GM12872 (cell line): Measurements from ENCODE around the gene YY1.
A peak's percentile ranks its signal among the peaks of the same experiment; 100 is the strongest.

ENCODE experiments used
- TF ChIP-seq, protein P1 (sequence below): IDR thresholded peaks from 3 replicates; pipeline ENCODE4 v1.5.1; 2011; ENCODE audit warnings: low read depth, mild to moderate bottlenecking, low read length, moderate library complexity; ENCODE audit not compliant: insufficient read depth

Gene YY1

DNA sequence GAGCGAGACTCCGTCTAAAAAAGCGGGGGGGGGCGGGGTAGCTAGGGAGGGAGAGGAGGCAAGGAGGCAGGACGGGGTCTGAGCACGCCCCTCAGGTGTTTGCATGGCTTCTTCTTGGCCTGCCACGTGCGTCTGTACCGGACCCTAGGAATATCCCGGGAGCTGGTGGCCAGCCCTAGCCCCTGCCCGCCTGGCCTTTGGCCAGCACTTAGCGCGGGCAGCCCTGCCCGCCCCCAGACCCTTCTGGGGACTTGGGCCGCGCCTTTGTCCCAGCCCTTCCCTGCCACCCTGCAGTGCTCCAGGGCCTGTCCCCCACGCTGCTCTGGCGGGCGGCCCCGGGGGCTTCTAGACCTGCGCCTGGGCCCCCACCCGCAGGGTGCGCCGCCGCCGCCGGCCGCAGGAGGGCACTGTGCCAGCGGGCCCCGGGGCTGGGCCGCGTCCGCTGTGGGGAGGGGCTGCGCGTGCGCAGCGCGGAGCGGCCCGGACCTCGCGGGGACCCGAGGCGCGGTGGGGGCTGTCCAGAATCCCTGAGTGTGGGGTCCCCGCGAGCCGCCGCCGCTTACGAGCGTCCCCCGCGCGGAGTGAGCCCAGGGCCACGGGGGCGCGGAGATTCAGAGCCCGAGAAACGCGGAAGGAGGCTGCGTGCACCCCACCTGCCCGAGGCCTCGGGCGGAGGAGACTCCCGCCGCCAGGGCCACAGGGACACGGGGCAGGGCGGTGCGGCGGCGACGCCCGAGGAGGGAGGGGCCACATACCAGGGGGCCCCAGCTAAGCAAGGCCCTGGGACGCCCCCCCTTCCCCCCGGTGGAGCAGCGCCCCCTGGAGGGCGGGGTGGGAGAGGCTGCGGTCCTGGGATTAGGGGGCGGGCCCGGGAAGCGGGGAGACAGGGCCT is 46.3 kb downstream of the YY1 start:
- TF ChIP-seq, protein P1, sequence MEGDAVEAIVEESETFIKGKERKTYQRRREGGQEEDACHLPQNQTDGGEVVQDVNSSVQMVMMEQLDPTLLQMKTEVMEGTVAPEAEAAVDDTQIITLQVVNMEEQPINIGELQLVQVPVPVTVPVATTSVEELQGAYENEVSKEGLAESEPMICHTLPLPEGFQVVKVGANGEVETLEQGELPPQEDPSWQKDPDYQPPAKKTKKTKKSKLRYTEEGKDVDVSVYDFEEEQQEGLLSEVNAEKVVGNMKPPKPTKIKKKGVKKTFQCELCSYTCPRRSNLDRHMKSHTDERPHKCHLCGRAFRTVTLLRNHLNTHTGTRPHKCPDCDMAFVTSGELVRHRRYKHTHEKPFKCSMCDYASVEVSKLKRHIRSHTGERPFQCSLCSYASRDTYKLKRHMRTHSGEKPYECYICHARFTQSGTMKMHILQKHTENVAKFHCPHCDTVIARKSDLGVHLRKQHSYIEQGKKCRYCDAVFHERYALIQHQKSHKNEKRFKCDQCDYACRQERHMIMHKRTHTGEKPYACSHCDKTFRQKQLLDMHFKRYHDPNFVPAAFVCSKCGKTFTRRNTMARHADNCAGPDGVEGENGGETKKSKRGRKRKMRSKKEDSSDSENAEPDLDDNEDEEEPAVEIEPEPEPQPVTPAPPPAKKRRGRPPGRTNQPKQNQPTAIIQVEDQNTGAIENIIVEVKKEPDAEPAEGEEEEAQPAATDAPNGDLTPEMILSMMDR = peak; percentile 79

DNA sequence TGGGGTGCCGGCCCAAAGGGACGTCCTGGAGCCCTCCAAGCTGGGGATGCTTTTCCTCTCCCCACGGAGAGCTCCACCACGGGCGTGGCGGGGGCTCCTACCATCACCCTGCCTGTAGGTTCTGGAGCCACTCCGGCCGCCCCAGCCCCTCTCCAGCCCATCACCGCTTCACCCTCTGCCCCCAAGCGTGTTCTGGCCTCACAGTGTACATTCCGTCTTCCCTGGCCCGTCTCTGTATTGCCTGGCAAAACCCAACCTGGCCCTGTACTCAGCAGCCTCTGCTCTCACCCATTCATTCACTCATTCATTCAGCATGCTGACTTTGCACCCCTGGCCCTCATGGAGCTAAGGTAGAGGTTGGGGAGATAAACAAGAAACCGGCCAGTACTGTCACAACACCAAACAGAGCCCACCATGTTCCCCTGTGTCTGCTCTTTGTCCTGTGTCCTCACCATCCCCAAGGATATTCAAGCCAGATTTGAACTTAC is 47.0 kb downstream of the YY1 start:
- TF ChIP-seq, protein P1 = no peak

DNA sequence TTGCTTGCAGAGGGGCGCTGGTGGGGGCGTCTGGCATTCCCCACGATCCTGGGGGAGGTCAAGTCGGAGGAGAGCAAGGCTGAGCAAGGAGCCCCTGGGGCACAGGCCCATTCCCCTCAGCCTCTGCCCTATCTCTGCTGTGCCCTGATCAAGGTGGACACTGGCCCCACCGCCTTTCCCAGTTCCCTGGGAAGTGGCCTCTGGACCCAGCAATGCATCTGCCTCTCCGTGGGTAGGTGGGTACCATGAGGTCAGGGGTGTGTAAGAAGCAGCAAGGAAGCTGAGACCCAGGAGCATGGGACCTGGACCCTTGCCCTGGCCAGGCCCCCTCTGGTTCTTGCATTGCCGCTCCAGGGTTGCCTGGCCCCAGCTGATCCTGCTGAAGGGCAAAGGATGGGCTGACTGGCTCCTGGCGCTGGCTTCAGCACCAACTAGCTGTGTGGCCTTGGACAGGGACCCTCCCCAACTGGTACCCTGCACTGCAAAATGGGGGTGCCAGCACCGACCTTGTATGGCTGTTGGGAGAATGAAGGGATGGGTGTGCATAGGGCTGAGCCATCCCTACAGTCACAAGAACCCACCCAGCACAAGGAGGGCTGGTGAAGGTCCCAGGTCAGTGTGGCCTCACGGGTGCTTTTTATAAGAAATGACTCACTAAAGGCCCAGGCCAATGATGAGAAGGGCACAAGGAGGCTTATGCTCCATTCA is 47.7 kb downstream of the YY1 start:
- TF ChIP-seq, protein P1 = no peak

DNA sequence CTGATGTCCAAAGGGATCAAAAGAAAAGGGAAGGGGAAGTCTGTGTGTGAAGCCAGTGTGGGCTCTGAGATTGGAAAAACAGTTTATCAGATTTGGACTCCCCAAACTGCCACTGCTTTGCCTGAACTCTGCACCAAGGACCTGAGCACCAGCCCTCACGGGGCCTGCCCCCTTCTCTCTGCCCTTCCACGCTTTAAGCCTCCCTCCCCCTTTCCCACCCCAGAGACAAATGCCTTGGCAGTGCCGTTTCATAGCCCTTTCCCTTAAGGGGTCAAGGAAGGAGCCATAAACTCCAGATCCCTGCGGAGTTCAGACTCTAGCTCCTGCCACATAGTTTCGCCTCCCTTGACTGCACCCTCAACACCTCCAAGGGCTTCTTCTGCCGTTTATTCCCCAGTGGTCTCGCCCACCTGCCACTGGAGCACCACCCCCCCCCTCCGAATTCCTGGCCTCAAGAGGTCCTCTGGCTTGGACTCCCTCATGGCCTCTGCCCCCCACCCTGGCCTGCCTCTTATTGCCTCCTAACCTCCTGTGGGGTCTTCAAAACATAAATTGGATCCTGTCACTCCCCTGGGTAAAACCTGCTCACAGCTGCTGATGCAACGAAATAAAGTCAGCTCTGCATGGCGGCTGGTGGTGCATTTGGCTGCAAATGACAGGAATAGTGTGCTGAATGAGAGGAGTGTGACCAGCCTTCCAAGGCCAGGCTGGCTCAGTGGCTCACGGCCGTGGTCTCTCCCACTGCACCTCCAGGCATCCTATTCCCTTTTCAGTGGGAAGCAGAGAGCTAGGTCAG is 48.5 kb downstream of the YY1 start:
- TF ChIP-seq, protein P1 = no peak

DNA sequence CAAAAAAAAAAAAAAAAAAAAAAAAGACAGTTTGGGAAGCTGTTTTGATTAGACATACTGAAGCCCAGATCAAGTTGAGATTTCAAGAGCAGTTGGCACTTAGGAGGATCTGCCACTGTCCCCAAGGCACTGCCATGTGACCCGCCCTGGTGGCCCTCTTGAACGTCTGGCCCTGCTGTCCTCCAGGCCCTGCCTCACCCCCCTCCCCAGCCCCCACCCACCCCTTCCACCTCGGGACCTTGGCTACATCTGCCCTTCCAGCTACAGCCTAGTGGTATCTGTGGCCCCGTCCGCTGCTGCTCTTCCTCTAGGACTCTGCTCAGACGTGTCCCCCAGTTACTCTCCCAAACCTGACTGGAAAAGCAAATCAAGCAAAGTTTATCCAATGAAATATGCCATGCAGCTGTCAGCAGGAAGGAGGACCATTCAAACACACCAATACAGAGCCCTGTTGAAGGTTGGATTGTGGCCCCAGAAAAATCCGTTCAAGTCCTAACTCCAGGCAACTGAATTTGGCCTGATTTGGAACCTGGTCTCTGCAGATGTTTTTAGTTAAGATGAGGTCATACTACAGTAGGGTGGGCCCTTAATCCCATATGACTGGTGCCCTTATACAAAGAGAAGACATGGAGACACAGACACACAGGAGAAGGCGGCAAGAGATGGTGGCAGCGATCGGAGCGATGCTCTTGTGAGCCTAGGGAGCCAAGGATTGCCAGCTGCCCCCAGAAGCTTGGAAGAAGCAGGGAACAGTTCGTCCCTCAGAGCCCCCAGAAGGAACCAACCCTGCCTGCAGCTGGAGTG is 49.6 kb downstream of the YY1 start:
- TF ChIP-seq, protein P1 = no peak

DNA sequence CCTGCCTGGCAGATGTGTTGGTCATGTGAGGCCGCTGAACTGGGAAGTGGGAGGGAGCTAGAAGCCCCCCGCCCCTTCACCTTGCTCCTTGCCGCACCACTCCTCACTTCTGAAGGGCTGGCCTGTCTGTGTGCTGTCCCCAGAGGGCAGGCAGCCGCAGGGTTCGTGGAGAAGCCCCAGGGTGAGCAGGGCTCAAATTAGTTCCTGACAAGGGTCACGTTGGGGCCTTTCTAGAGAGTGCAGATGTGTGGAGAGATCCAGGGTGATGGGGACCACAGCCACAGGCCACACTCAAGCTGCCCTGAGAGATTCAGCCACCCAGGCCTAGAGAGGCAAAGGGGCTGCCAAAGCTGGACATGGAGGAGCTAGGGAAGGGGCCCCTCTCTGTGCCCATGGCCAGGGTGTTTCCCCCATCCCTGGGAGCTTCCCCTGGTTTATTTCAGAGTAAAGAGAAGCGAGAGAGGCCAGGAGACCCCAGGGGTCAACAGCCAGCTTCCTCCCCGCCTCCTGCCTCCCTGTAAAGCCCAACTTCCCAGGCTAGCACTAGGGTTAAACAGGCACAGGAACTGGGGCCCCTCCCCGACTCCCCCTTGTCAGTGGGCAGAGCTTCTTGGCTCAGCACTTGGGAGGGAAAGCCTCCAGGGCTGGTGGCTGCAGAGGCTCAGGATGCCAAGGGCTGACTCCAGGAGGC is 51.1 kb downstream of the YY1 start:
- TF ChIP-seq, protein P1 = no peak
